Skeletal muscle tissue (tissue), 4 donors: Measurements from ENCODE around the gene ZFP36L1. TPM values are rescaled to one million over a fixed set of nuclear protein-coding genes. Genes with fewer than 3 reads are reported as not detected.

Experiments
- H3K27ac ChIP-seq: one replicate; pipeline ENCODE4 v1.7.0; 2013; ENCODE audit warnings: mild to moderate bottlenecking, low read depth, low read length, inconsistent platforms
- H3K27me3 ChIP-seq, 3 donors: one replicate each; pipeline ENCODE4 v1.7.0; 2013; ENCODE audit warnings: low read length in 3 of 3; ENCODE audit not compliant: control insufficient read depth in 3 of 3, insufficient read depth in 3 of 3
- H3K36me3 ChIP-seq, 3 donors: one replicate each; pipeline ENCODE4 v1.7.0; 2013; ENCODE audit warnings: low read length in 3 of 3; ENCODE audit not compliant: control insufficient read depth in 3 of 3, insufficient read depth in 3 of 3
- H3K4me1 ChIP-seq, 3 donors: one replicate each; pipeline ENCODE4 v1.7.0; 2013; ENCODE audit warnings: low read length in 3 of 3, mild to moderate bottlenecking in 3 of 3; ENCODE audit not compliant: control insufficient read depth in 3 of 3, insufficient read depth in 3 of 3
- H3K4me3 ChIP-seq, 3 donors: one replicate each; pipeline ENCODE4 v1.7.0; 2013; ENCODE audit warnings: low read length in 3 of 3
- H3K9ac ChIP-seq, 3 donors: one replicate each; pipeline ENCODE4 v1.7.0; 2013; ENCODE audit warnings: low read length in 3 of 3, mild to moderate bottlenecking in 3 of 3, moderate library complexity in 2 of 3, low read depth in 1 of 3
- H3K9me3 ChIP-seq, 3 donors: one replicate each; pipeline ENCODE4 v1.7.0; 2013; ENCODE audit warnings: low read length in 3 of 3; ENCODE audit not compliant: control insufficient read depth in 3 of 3
- total RNA-seq: library from RNA; depleted of rRNA; stranded (reverse); fragments of >200 nt; gene quantifications from one replicate; pipeline ENCODE4 v1.2.3, GENCODE V29; 2014
- donor health status: Osteomylitis.

ZFP36L1 gene
- total RNA-seq, 1 donor from 2014 or later: 27.7 TPM

- H3K9me3 ChIP-seq: no peaks in the 10 kb centered on the region
- no peak overlapping the region for H3K9ac ChIP-seq
- no peaks in the 10 kb centered on the region for H3K27me3 ChIP-seq
- H3K27ac ChIP-seq: peak overlapping the region; percentile 44
- H3K4me3 ChIP-seq: no peak overlapping the region
- peaks cover 35 to 39% (median 38%) of the 10 kb centered on the region in 3 donors for H3K4me1 ChIP-seq
- peaks cover 22 to 34% (median 26%) of the 10 kb centered on the region in 3 donors for H3K36me3 ChIP-seq
These were observed 7.1 kb downstream of the ZFP36L1 start for GRCh38 chr14:68785534-68786490.

GRCh38 chr14:68784978-68785533, 7.8 kb downstream of the ZFP36L1 start:
- Histone ChIP-seq H3K4me1 (peaks cover 39 to 46% (median 41%) of the 10 kb centered on the region in 3 donors), H3K9ac (no peak overlapping the region), H3K27me3 (no peaks in the 10 kb centered on the region), H3K27ac (peak overlapping the region; percentile 44), H3K9me3 (no peaks in the 10 kb centered on the region), H3K36me3 (peaks cover 17 to 29% (median 20%) of the 10 kb centered on the region in 3 donors), H3K4me3 (no peak overlapping the region)

GRCh38 chr14:68784226-68784910, 8.5 kb downstream of the ZFP36L1 start:
- no peaks in the 10 kb centered on the region for H3K9me3 ChIP-seq
- H3K27me3 ChIP-seq: no peaks in the 10 kb centered on the region
- H3K4me3 ChIP-seq: no peak overlapping the region
- H3K36me3 ChIP-seq: peaks cover 10 to 22% (median 13%) of the 10 kb centered on the region in 3 donors
- no peak overlapping the region for H3K27ac ChIP-seq
- H3K9ac ChIP-seq: no peak overlapping the region
- peaks cover 38 to 50% (median 41%) of the 10 kb centered on the region in 3 donors for H3K4me1 ChIP-seq

- Histone ChIP-seq H3K9ac (no peak overlapping the region), H3K9me3 (no peaks in the 10 kb centered on the region), H3K27me3 (no peaks in the 10 kb centered on the region), H3K36me3 (peaks cover 5 to 17% (median 8%) of the 10 kb centered on the region in 3 donors), H3K4me3 (no peak overlapping the region), H3K4me1 (peaks cover 35 to 48% (median 42%) of the 10 kb centered on the region in 3 donors), H3K27ac (no peak overlapping the region)
These were observed 9.2 kb downstream of the ZFP36L1 start for GRCh38 chr14:68783408-68784225.

GRCh38 chr14:68782091-68782981, 10.5 kb downstream of the ZFP36L1 start:
- Histone ChIP-seq H3K4me3 (no peak overlapping the region), H3K4me1 (peaks cover 35 to 43% (median 41%) of the 10 kb centered on the region in 3 donors), H3K27ac (no peak overlapping the region), H3K9me3 (no peaks in the 10 kb centered on the region), H3K36me3 (peaks cover 3 to 9% (median 4%) of the 10 kb centered on the region in 3 donors), H3K9ac (no peak overlapping the region), H3K27me3 (no peaks in the 10 kb centered on the region)

- Histone ChIP-seq H3K9me3 (no peaks in the 10 kb centered on the region), H3K27ac (peak overlapping the region; percentile 44), H3K27me3 (no peaks in the 10 kb centered on the region), H3K4me3 (peak overlapping the region; percentile 6 to 12 (median 7)), H3K9ac (peak overlapping the region in 2 of 3 donors; percentile 7 to 27), H3K4me1 (peaks cover 27 to 36% (median 33%) of the 10 kb centered on the region in 3 donors), H3K36me3 (no peaks in the 10 kb centered on the region)
These were observed 11.5 kb downstream of the ZFP36L1 start for GRCh38 chr14:68781161-68782021.

GRCh38 chr14:68780358-68781160, 12.3 kb downstream of the ZFP36L1 start:
- Histone ChIP-seq H3K9me3 (no peaks in the 10 kb centered on the region), H3K36me3 (no peaks in the 10 kb centered on the region), H3K27me3 (no peaks in the 10 kb centered on the region), H3K4me1 (peaks cover 25 to 31% (median 30%) of the 10 kb centered on the region in 3 donors), H3K9ac (peak overlapping the region in 2 of 3 donors; percentile 7 to 27), H3K27ac (peak overlapping the region; percentile 44), H3K4me3 (peak overlapping the region; percentile 6 to 12 (median 8))
